ENCODE data around the gene MOB3B. TPM values are rescaled to one million over a fixed set of nuclear protein-coding genes. Genes with fewer than 3 reads are reported as not detected.

Gene MOB3B
- polyA plus RNA-seq, 2 of the 4 experiments (the other 2 are of a cell fraction), result 6.0 to 6.4 TPM

- TF ChIP-seq MAFK (IDR thresholded peaks at IDR 0.05; ENCODE audit: partially characterized antibody) (no peak), POLR2A (IDR thresholded peaks at IDR 0.05; ENCODE audit: low read length) (no peak), FOSL2 (IDR thresholded peaks at IDR 0.05) (no peak), FOSL2 (CRISPR knock-in tag; IDR thresholded peaks at IDR 0.05) (no peak), CHD2 (IDR thresholded peaks at IDR 0.05; ENCODE audit: low read length, partially characterized antibody) (no peak), BCL3 (IDR thresholded peaks at IDR 0.05) (no peak), HDAC2 (IDR thresholded peaks at IDR 0.05) (no peak)
Measured at GRCh38 chr9:27348785-27349697, 180.6 kb downstream of the MOB3B start (continued).

- FAIRE-seq, result no peak
- ATAC-seq, result no peak
Measured at GRCh38 chr9:27347889-27348288, 181.7 kb downstream of the MOB3B start.

GRCh38 chr9:27344776-27345175, 184.8 kb downstream of the MOB3B start:
- Histone ChIP-seq H3K4me1 (no peaks in the 10 kb centered on the region), H3K4me2 (no peak overlapping the region), H3K27ac (no peak overlapping the region), H3K4me3 (no peak overlapping the region), H3K9me3 (no peaks in the 10 kb centered on the region)
- ChIA-PET CTCF (interaction anchor here (1.3 kb wide), 1 partner anchor 12 kb away, joined by 6 read pairs; no protein-coding TSS in a partner anchor), POLR2A (no interaction called here)
- TF ChIP-seq CEBPB (IDR thresholded peaks at IDR 0.05), result no peak
- FAIRE-seq, result no peak
- no peak for ATAC-seq
- WGBS (ENCODE audit: missing lambda C conversion rate), result 82% methylated on average over 7 of the region's 7 CpGs
- DNase-seq (ENCODE audit: low read depth in 1 of 2, low spot score in 1 of 2), result no peak

More at GRCh38 chr9:27347889-27348288, 181.7 kb downstream of the MOB3B start:
- CTCF ChIA-PET, result interaction anchor here (1.0 kb wide), 1 partner anchor 182 kb away, joined by 4 read pairs; the partner anchor contains the start of gene MOB3B
- H3K4me3 ChIP-seq, result no peak overlapping the region
- no peak for TF ChIP-seq JUNB (IDR thresholded peaks at IDR 0.05)
- no peak for TF ChIP-seq MAFK (IDR thresholded peaks at IDR 0.05; ENCODE audit: partially characterized antibody)
- TF ChIP-seq EHF (CRISPR knock-in tag; IDR thresholded peaks at IDR 0.05), result no peak
- no peak for TF ChIP-seq ZFP36 (IDR thresholded peaks at IDR 0.05; ENCODE audit: borderline replicate concordance, partially characterized antibody)
- no peak for TF ChIP-seq CHD4 (IDR thresholded peaks at IDR 0.05; ENCODE audit: borderline replicate concordance)
- TF ChIP-seq E2F6 (IDR thresholded peaks at IDR 0.05; ENCODE audit: borderline replicate concordance, low read depth), result no peak
- no peak for TF ChIP-seq KDM5A (IDR thresholded peaks at IDR 0.05)
- TF ChIP-seq POLR2A (IDR thresholded peaks at IDR 0.05; ENCODE audit: low read length), result no peak
- no peak for TF ChIP-seq POLR2AphosphoS2 (conservative IDR thresholded peaks at IDR 0.05; ENCODE audit: low read length)
- TF ChIP-seq RCOR1 (IDR thresholded peaks at IDR 0.05; ENCODE audit: low read depth, low read length), result no peak
- TF ChIP-seq BHLHE40 (IDR thresholded peaks at IDR 0.05; ENCODE audit: low read depth, low read length), result no peak
- TF ChIP-seq NFE2L2 (conservative IDR thresholded peaks at IDR 0.05; ENCODE audit: low read length), result no peak
- TF ChIP-seq HOXA7 (CRISPR knock-in tag; IDR thresholded peaks at IDR 0.05), result no peak
- TF ChIP-seq GATA3 (IDR thresholded peaks at IDR 0.05; ENCODE audit: borderline replicate concordance), result no peak
- no peak for TF ChIP-seq ELK1 (IDR thresholded peaks at IDR 0.05; ENCODE audit: low read depth, low read length)
- TF ChIP-seq HOXB13 (CRISPR knock-in tag; IDR thresholded peaks at IDR 0.05; ENCODE audit: low read depth), result no peak
- no peak for DNase-seq (ENCODE audit: low read depth in 1 of 2, low spot score in 1 of 2)
- WGBS (ENCODE audit: missing lambda C conversion rate), result 79% methylated on average over 1 of the region's 1 CpG
- H3K4me2 ChIP-seq, result no peak overlapping the region
- no peak overlapping the region for H3K27ac ChIP-seq
- no peaks in the 10 kb centered on the region for H3K9me3 ChIP-seq
- no peaks in the 10 kb centered on the region for H3K4me1 ChIP-seq
- POLR2A ChIA-PET, result no interaction called here
